DMS53 treated with DMSO at 0.1 percent for 48 hours (cell line): ENCODE results near the gene KLHL8.
"Not testable (repeated sequence)": the region's sequence is repeated elsewhere in the genome, so short reads cannot be mapped to it uniquely, and the experiment has no call there.

Experiments
- DNase-seq: peaks from one replicate; lab custom pipeline; 2025; ENCODE audit not compliant: unreplicated experiment; lab: John Stamatoyannopoulos, UW

Gene KLHL8

DNA sequence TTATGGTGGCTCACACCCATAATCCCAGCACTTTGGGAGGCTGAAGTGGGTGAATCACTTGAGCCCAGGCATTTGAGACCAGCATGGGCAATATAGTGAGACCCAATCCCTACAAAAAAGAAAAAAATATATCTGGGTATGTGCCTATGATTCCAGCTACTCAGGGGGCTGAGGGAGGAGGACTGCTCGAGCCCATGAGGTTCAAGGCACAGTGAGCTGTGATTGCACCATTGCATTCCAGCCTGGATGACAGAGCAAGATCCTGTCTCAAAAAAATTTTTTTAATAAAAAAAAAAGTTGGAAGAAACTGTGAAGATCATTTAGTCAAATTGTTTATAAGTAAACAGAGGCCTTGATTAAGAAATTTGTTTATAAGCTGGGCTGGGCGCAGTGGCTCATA is 39.7 kb downstream of the KLHL8 start:
- no peak for DNase-seq

DNA sequence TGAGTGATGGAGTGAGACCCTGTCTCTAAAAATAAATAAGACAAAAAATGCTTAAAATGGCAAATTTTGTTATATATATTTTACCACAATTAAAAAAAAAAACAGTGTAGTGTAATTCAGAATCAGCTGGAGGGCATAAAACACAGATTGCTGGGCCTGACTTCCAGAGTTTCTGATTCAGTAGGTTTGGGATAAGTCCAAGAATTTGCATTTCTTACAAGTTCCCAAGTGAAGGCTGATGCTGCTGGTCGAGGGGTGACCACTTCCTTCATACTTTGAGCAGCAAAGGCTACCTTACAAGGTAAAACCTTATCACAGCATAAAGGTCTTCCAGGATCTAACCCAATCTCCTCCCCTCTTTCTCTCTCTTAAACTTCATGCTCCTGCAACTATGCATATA is 40.7 kb downstream of the KLHL8 start:
- DNase-seq = no peak

DNA sequence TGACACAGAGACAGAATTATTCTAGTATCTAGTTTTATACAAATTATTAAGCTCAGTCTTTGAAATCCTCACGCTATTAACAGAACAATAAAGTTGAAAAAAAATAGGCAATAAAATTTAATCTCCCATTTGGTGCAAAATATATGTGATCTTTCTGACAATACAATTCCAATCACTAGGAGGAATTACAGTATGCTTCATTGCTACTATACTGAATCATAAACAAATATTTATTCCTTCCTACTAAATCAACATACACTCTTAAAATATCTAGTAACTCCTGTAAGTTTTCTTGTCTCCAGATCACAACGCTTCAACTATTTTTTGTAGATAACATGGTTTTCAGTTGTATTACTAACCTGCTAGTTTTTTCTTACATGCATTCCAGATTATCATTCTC is 45.7 kb downstream of the KLHL8 start:
- DNase-seq = no peak

DNA sequence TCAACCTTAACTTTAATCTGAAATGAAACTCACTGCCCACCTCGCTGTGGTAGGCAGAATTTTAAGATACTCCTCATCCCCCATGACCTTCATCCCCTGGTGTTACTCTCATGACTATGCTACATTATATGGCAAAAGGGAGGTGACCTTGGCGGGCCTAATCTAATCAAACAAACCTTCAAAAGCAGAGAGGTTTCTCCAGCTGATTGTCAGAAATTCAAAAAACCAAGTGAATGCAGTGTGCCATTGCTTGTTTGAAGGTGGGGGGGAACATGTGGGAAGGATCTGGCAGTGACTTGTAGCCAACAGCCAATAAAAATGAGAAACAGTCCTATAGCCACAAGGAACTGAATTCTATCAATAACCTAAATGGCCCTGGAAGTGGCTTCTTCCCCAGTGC is 48.5 kb downstream of the KLHL8 start:
- no peak for DNase-seq

DNA sequence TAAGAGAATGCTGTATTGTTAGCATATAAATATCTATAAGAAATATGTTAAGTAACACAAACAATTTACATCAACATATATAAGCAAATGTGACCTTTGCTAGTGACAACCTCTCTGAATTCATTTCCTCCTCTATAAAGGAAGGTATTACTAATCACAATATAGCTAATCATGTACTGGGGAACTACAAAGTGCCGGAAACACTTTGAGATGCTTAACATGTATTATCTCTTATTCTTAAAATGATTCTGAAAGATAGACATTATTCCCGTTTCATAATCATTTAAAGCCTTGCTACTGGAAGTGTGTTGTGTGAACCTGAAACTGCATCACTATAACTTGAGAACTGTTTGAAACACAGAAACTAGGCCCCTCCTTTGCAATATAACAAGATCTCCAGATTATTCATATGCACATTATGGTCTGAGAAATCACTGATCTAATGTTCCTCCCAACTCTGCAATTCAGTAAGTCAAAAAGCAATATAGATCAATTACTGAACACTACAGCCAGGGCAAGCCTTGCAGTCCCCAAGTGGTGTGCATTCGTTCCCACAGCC is 54.0 kb downstream of the KLHL8 start:
- no peak for DNase-seq

DNA sequence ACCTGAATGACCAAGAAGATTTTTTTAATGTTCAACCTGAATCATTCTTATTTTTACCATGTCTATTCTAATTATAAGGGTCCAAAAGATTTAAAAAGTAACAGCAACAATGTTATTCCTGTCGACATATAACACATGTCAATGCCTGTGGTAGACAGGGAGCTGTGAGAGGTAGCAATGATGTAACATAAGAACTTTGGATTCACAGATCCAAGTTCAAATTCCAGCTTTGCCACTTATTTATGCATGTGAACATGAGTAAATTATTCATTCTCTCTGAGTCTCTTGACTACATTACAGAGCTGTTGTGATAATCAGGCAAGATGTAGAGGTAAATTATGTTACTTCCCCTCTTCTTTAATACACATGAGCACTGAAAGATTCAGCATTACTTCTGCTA is 54.5 kb downstream of the KLHL8 start:
- DNase-seq = no peak

DNA sequence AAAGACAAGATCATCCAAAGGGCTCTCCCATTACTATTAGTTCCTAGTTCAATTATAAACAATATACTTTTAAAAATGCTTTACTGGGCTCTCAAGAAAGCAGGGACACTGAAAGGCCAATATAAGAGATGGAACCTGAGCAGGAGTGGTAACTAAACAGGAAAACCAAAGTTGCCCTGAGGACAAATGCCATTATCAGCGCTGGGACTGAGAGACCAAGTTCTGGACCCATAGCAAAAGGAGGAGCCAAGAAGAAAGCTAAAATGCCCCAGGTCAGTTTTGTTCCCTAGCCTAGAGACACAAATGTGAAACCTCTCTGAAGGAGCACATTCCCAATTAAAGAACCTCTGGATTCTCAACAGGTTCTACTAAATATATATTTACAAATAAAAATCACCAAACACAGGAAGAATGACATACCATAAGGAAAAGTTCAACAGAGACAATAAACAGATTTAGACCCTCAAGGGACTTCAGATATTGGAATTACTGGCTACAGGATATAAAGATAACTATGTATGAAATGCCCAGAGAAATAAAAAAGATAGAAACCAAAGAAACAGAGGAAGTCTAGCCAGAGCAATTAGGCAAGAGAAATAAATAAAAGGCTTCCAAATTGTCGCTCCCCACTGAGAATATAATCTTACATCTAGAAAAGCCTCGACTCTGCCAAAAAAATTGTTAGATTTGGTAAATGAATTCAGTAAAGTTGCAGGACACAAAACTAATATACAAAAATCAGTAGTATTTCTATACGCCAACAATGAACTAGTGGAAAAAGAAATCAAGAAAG is 67.1 kb downstream of the KLHL8 start:
- no peak for DNase-seq

DNA sequence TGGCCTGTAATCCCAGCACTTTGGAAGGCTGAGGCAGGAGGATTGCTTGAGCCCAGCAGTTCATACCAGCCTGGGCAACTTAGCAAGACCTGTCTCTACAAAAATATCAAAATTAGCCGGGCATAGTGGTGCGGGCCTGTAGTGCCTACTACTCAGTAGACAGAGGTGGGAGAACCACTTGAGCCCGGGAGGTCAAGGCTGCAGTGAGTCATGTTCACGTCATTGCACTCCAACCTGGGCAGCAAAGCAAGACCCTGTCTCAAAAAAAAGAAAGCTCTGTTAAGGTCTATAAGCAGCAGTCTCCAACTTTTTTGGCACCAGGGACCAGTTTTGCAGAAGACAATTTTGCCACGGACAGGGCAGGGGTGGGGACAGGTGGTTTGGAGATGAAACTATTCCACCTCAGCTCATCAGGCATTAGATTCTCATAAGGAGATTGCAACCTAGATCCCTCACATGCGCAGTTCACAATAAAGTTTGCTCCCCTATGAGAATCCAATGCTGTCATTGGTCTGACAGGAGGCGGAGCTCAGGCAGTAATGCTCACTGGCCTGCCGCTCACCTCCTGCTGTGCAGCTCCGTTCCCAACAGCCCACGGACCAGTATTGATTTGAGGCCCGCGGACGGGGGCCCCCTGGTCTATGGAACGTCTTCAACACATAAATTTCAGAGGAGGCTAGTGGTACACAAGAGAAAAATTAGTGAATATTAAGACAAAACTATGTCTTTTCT is 67.9 kb downstream of the KLHL8 start:
- DNase-seq = no peak

DNA sequence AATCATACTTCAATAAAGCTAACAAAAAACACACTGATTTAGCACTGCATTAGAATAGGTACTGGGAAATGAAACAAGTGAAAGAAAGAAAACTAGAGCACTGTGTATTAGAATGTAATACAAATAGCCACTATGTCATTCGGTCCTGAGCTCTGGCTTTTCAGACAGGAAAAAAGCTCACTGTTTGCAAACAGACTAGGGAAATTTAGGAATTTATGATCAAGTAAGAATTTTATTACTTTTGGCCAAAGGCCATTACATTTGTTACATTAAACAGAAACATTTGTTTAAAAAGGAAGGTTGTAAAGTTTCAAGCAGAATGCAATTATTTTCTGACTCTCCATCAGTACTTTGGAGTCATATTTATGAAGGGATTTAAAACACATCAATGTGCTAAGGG is 68.7 kb downstream of the KLHL8 start:
- DNase-seq = no peak

DNA sequence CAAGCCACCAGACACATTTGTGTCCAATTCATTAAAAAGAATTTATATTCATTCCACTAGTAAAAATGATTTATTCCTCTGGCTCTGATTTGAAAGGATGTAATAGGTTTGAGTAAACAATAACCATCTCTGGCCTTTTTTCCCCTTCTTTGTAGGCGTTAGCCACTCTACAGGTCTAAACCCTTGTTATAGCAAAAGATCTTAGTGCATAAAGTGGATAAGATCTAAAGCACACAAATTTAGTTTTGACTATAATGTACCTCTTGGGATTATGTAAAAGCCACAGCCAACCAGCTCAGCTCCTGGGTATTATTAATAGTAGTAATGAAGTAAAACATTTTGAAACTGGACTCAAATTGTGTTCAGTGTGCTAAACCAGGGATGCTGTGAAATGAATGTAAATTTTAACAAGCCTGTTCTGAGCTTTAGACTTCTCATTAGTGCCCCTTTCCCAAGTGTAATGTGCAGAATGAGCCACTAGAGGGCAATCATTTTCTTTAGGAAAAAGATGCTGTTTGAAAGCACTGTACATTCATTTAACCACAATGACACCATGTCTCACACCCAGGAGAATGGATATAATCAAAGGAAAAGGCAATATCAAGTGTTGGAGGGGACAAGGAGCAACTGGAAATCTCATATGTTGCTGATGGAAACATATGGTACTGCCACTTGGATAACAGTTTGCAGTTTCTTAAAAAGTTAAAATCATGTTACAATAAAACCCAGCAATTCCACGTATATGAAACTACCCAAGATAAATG is 69.7 kb downstream of the KLHL8 start:
- peak; percentile 29 for DNase-seq

DNA sequence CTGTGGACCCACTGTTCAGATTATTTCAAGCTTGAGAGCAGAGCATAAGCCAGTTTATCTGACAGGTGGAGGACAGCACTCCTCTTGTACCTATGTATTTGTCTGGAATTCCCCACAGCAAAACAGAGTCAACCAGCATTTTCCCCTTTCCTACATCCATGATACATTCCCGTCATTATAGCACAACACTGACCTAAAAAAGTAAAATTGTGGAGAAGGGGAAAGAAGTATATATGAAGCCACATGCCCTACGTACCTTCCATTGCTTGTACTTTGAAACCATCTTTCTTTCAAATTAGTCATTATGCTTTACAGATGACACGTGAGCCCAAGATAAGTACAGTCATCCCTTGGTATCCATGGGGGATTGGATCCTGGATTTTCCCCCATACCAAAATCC is 73.3 kb downstream of the KLHL8 start:
- no peak for DNase-seq

DNA sequence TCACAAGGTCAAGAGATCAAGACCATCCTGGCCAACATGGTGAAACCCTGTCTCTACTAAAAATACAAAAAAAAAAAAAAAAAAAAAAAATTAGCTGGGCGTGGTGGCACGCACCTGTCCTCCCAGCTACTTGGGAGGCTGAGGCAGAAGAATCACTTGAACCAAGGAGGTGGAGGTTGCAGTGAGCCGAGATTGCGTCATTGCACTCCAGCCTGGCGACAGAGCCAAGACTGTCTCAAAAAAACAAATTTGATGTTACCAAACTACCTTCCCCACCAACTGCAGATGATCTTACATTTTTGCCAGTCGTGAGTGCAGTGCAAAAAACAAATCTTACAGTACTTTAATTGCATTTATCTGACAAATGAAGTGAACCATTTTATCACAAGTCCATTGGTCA is 74.5 kb downstream of the KLHL8 start:
- DNase-seq = not testable (repeated sequence)

DNA sequence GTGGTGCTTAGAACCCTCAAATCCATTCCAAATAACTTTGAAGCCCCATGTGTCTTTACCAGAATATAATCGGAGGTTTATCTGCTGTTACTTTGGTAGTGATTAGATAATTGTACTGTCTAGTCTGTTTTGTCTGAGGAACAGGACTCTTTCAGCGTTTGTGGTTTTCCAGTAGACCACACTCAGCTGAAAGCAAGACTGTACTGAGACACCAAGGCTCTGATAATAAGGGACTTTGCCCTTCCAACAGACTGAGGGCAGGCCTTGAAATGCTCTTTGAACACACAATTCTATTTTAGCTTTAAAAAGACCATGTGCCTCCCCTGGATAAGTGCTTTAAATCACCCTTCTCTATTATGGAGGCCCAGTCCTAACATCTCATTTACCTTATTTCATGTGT is 76.1 kb downstream of the KLHL8 start:
- no peak for DNase-seq

DNA sequence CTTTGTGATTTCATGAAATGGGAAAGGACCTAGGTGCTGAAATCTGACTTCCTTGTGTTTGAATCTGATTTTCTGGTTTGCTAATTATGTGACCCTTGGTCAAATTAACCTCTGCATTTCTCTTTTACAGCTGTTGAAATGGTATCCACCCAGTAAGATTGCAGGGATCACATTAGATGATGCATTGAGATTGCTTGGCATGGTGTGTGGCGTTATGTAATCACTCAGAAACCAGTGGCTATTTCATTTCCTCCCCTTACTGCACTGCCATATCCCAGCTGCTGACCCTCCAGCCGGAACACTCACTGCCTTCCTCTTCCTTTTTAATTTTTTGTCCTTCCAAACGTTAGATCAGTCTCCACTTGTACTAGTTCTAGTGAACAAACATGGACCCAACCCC is 79.0 kb downstream of the KLHL8 start:
- DNase-seq = no peak

DNA sequence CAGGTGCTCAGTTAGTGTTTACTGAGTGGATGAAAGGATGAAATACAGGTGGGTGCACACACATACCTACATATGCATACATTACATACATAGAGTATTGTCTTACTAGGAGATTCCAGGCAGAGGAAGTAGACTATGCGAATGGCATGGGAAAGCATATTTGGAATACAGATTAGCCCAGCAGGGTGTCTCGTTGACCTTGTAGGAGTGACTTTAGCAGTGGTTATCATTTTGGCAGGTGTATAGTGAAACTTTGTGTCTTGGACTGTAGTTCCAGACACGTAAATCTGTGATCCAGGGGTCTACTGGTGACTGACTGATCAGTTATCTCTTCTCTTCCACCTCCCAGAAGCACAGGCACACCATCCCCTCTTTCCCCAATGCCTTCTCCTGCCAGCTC is 86.3 kb downstream of the KLHL8 start:
- DNase-seq = no peak

DNA sequence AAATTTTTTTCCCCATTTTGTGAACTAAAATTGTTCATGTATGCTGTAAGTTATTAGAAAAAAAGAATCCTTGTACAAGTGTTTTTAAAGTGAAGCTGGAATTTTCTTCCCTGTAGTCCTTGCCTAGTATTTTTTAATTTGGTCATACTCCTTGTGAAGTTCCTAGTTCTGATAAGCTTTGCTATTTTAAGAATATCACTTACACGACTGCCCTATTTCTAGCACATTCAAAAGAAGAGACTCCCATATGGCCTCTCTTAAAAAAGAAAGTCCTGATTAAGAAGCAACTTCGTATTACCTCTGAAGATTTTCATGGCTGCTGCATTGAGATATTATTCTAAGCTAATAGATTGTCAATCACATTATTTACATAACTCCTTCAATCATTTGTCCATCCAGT is 87.2 kb downstream of the KLHL8 start:
- DNase-seq = no peak

DNA sequence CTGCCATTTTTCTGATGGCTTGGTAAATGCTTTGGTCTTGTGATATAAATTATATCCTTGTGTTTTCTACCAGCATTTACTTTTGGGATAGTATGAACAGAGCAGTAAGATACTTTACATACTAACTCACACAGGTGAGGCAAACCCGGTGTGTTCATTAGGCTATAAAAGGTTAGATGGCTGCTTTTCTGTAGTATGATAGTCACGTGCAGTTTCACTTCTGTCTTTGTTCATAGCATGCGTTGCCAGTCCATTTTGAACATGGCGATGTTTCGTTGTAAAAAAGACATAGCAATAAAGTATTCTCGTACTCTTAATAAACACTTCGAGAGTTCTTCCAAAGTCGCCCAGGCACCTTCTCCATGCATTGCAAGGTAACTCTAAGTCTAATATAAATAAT is 88.4 kb downstream of the KLHL8 start:
- no peak for DNase-seq

DNA sequence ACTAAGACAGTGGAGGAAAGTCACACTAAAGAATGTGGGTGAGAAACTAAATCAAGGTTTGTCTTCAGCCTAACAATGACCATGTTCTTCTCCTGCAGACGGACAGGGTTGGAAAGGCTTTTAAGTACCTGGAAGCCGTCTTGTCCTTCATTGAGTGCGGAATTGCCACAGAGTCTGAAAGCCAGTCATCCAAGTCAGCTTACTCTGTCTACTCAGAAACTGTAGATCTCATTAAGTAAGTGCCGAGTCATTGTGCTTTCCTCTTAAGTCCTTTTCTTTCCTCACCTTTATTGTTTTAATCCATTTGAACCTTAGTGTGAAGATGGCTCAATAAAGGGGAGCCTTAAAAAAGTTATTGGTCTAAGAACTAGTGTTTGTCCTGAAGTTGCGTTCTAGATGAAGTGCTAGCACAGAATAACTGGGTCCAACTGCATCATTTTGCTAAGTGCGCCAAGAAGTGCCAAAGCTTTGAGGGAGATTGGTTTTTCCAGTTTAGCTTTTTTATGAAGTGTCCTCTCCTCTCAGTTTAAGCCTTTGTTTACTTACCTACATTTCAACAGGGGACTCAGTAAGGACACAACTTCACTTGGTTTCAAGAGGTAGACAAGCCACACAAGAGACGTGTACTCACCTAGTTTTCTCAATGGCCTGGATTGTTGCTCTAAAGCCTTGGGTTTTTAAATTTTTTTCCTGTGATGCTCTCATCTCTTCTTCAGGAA is 89.3 kb downstream of the KLHL8 start:
- no peak for DNase-seq

DNA sequence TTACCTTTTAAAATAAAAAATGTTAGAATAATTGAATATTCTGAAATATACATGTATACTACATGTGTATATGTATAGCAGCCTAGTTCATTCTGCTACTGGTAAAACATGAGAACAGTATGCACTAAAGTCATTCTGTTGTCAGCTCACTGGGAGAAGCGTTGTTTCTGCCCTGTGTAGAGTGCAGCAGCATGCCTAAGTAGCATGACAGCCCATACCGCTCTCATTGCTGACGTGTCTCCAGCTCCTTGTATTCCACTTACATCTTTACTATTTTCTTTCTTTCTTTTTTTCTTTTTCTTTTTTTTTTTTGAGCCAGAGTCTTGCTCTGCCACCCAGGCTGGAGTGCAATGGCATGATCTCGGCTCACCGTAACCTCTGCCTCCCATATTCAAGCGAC is 90.7 kb downstream of the KLHL8 start:
- no peak for DNase-seq

DNA sequence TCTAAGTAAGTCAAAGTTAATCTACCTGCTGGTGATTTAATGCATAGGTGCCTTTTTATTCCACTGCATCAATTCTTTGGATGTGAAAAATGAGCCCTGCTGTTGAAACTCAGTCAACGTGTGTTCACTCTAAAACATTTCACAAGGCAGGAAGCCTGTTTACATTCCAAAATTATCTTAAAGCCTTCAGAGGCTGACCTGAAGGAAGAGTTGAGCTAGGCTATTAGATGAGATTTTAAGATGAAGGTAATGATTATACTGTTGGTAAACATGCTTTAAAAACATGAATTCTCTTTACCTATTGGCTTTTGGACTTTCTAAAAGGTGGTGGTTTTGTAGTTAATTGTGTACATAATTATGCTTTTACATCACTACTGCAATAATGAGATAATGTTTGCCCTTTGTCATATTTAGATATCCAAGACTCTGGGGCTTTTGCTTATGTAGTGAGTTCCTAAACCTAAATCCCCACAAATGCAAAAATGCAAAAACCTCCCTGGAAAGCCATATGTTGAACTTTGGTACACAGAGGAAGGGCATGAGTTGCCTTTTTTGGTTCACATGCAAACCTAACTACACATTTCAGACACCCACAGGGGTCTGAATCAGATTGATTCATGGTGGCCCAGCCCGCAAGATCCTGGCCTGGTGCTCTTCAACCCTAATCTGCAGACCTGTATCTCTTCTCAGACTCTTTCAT is 92.3 kb downstream of the KLHL8 start:
- DNase-seq = no peak
